A172 (cell line): ENCODE results near the gene USP17L27. TPM values are rescaled to one million over a fixed set of nuclear protein-coding genes. Genes with fewer than 3 reads are reported as not detected.
"Not testable (repeated sequence)": the region's sequence is repeated elsewhere in the genome, so short reads cannot be mapped to it uniquely, and the experiment has no call there.

Source experiments
- DNase-seq: peaks from one replicate; pipeline ENCODE4 v3.0.0-alpha.2; 2015; ENCODE audit warnings: low spot score
- total RNA-seq: library from RNA; depleted of rRNA; stranded (reverse); fragments of >200 nt; shearing (Covaris generic); gene quantifications from 2 replicates; pipeline ENCODE4 v1.2.3, GENCODE V29; 2014; rRNA removed

USP17L27 gene, protein sequence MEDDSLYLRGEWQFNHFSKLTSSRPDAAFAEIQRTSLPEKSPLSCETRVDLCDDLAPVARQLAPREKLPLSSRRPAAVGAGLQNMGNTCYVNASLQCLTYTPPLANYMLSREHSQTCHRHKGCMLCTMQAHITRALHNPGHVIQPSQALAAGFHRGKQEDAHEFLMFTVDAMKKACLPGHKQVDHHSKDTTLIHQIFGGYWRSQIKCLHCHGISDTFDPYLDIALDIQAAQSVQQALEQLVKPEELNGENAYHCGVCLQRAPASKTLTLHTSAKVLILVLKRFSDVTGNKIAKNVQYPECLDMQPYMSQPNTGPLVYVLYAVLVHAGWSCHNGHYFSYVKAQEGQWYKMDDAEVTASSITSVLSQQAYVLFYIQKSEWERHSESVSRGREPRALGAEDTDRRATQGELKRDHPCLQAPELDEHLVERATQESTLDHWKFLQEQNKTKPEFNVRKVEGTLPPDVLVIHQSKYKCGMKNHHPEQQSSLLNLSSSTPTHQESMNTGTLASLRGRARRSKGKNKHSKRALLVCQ
- not detected in 2 replicates for total RNA-seq

DNA sequence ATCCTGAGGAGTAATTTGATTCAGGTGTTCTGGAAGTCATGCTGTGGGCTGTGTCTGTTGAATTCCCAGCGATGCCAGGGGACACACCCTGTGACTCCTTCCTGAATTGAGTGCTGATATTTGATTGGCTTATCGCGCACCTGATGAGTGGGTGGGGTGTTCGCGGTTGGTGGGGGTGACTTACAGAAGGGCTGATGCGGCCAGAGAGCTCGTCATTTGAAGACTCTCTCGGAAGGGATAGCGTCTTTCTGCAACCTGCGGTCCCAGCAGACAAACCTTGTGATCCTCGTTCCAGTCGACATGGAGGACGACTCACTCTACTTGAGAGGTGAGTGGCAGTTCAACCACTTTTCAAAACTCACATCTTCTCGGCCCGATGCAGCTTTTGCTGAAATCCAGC is at the start of gene USP17L27:
Gene USP17L27 (plus strand): TSS at position 301 of the 400 bp plus-strand sequence. CDS start 0 bp downstream, at position 301.
- not testable (repeated sequence) for DNase-seq

DNA sequence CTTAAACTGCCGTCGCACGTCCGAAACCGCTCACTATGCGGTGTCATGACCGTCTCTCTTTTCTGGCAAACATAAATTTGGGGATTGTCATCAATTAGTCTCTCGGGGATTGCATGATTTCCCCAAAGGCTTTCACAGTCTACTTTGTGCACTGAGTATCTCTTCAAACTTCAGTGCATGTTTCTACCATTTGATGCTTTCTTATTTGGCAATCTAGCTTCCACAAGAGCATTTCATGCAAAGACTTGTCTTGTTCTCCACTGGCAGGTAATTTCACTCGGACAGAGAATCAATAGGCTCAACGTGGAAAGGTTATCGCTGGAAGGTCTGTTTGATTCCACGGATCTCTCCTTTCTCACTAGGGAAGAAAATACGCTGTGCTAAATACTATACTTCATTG is 19.8 kb upstream of the USP17L27 start:
- DNase-seq = not testable (repeated sequence)

DNA sequence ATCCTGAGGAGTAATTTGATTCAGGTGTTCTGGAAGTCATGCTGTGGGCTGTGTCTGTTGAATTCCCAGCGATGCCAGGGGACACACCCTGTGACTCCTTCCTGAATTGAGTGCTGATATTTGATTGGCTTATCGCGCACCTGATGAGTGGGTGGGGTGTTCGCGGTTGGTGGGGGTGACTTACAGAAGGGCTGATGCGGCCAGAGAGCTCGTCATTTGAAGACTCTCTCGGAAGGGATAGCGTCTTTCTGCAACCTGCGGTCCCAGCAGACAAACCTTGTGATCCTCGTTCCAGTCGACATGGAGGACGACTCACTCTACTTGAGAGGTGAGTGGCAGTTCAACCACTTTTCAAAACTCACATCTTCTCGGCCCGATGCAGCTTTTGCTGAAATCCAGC is 19.1 kb upstream of the USP17L27 start, which contains the start of gene USP17L24:
Gene USP17L24 (plus strand): TSS at position 301 of the 400 bp plus-strand sequence. CDS start 0 bp downstream, at position 301.
- not testable (repeated sequence) for DNase-seq

DNA sequence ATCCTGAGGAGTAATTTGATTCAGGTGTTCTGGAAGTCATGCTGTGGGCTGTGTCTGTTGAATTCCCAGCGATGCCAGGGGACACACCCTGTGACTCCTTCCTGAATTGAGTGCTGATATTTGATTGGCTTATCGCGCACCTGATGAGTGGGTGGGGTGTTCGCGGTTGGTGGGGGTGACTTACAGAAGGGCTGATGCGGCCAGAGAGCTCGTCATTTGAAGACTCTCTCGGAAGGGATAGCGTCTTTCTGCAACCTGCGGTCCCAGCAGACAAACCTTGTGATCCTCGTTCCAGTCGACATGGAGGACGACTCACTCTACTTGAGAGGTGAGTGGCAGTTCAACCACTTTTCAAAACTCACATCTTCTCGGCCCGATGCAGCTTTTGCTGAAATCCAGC is 14.3 kb upstream of the USP17L27 start, which contains the start of gene USP17L25:
Gene USP17L25 (plus strand): TSS at position 301 of the 400 bp plus-strand sequence. CDS start 0 bp downstream, at position 301.
- not testable (repeated sequence) for DNase-seq

DNA sequence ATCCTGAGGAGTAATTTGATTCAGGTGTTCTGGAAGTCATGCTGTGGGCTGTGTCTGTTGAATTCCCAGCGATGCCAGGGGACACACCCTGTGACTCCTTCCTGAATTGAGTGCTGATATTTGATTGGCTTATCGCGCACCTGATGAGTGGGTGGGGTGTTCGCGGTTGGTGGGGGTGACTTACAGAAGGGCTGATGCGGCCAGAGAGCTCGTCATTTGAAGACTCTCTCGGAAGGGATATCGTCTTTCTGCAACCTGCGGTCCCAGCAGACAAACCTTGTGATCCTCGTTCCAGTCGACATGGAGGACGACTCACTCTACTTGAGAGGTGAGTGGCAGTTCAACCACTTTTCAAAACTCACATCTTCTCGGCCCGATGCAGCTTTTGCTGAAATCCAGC is 9.6 kb upstream of the USP17L27 start, which contains the start of gene USP17L26:
Gene USP17L26 (plus strand): TSS at position 301 of the 400 bp plus-strand sequence. CDS start 0 bp downstream, at position 301.
- not testable (repeated sequence) for DNase-seq

DNA sequence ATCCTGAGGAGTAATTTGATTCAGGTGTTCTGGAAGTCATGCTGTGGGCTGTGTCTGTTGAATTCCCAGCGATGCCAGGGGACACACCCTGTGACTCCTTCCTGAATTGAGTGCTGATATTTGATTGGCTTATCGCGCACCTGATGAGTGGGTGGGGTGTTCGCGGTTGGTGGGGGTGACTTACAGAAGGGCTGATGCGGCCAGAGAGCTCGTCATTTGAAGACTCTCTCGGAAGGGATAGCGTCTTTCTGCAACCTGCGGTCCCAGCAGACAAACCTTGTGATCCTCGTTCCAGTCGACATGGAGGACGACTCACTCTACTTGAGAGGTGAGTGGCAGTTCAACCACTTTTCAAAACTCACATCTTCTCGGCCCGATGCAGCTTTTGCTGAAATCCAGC is 4.8 kb upstream of the USP17L27 start, which contains the start of gene USP17L5:
Gene USP17L5 (plus strand): TSS at position 301 of the 400 bp plus-strand sequence. CDS start 0 bp downstream, at position 301.
- not testable (repeated sequence) for DNase-seq

DNA sequence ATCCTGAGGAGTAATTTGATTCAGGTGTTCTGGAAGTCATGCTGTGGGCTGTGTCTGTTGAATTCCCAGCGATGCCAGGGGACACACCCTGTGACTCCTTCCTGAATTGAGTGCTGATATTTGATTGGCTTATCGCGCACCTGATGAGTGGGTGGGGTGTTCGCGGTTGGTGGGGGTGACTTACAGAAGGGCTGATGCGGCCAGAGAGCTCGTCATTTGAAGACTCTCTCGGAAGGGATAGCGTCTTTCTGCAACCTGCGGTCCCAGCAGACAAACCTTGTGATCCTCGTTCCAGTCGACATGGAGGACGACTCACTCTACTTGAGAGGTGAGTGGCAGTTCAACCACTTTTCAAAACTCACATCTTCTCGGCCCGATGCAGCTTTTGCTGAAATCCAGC is 4.6 kb downstream of the USP17L27 start, which contains the start of gene USP17L28:
Gene USP17L28 (plus strand): TSS at position 301 of the 400 bp plus-strand sequence. CDS start 0 bp downstream, at position 301.
- not testable (repeated sequence) for DNase-seq

DNA sequence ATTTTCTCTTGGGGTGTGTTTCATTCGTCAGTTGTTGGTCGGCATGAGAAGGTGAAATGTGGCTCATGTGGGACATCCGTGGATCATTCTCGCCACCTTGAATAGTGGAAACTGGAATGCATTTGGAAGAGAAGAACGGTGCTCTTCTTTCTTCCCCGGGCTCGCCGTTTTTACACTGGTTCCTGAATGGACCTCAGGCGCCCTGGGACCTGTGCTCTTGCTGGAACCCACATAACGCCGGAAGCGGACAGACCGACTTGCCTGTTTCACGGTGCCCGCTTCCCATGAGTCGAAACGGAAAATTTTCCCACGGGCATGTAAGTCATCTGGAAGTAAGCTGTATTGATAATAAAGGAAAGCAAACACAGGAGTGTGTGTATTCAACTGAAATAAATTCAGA is 6.9 kb downstream of the USP17L27 start:
- not testable (repeated sequence) for DNase-seq

DNA sequence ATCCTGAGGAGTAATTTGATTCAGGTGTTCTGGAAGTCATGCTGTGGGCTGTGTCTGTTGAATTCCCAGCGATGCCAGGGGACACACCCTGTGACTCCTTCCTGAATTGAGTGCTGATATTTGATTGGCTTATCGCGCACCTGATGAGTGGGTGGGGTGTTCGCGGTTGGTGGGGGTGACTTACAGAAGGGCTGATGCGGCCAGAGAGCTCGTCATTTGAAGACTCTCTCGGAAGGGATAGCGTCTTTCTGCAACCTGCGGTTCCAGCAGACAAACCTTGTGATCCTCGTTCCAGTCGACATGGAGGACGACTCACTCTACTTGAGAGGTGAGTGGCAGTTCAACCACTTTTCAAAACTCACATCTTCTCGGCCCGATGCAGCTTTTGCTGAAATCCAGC is 9.4 kb downstream of the USP17L27 start, which contains the start of gene USP17L29:
Gene USP17L29 (plus strand): TSS at position 301 of the 400 bp plus-strand sequence. CDS start 0 bp downstream, at position 301.
- DNase-seq = not testable (repeated sequence)

DNA sequence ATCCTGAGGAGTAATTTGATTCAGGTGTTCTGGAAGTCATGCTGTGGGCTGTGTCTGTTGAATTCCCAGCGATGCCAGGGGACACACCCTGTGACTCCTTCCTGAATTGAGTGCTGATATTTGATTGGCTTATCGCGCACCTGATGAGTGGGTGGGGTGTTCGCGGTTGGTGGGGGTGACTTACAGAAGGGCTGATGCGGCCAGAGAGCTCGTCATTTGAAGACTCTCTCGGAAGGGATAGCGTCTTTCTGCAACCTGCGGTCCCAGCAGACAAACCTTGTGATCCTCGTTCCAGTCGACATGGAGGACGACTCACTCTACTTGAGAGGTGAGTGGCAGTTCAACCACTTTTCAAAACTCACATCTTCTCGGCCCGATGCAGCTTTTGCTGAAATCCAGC is 18.9 kb downstream of the USP17L27 start, which contains the start of gene USP17L30:
Gene USP17L30 (plus strand): TSS at position 301 of the 400 bp plus-strand sequence. CDS start 0 bp downstream, at position 301.
- DNase-seq = not testable (repeated sequence)

DNA sequence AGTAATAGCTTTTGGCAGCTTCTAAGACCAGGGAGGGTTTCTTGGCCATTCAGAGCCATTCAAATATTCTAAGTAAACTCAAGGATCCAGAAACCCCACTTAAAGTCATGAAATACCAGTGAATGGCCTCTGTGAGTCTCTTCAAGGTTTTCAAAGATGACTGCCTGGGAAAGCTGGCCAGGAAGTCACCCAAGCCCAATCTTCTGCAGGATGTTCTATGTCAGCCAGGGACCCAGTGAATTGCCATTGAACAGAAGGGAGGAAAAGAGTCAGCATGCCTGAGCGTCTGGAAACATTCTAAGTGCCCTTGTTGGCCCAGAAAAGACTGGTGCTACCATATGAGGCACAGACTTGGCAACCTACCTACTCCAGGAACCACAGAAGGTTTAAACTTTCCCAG is 35.9 kb downstream of the USP17L27 start:
- not testable (repeated sequence) for DNase-seq

DNA sequence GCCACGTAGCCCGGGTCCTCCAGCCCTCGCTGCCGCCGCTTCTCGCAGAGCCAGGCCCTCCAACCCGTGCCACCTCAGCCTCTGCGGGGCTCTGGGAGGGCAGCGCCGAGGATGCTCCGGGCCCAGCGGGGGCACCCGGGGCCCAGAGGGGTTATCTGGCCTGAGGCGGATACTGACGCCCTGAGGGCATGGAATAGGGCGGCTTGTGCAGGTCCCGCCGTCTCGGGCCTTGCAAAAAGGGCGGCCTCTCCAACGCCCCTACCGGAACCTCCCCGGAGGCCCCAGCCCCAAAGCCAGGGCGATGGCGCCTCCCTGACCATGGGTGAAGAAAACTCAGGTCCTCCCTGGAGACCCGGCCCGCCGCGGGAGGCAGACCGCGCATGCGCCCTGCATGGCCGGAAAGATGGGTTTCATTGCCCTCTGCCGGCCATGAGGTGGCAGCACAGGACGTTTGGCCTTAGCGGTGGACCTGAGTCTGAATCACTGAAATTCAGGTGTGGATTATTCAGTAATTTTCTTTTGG is 37.1 kb downstream of the USP17L27 start:
- not testable (repeated sequence) for DNase-seq

DNA sequence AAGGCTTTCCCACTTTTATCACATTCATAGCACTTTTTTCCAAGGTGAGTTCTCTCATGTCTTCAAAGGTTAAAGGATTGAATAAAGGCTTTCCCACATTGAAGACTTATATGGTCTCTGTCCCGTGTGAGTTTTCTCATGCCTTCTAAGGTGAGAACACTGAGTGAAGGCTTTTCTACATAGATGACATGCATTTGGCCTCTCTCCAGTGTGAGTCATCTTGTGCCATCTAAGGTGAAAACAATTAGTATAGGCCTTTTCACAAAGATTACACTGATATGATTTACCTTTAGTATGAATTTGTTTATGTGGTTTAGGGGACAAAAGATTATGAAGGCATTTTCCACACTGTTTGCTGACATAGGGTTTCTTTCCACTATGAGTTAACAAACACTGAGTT is 40.2 kb downstream of the USP17L27 start:
- no peak for DNase-seq

DNA sequence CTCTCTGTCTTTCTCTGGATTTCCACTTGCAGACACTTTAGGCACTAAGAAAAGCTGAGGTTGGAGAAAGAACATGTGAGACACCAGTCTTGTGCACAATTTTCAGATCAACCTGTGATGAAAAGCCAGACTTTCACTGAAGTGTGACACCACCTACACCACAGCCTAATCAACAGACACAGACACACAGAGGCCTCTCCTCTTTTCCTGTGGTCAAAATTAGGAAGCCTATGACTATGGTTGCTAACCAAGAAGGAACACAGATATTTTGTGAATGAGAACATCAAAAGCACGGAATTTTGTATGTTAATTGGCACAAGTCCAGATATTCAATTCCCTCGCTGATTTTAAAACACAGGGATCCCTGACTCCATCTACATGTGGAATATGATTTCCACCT is 45.1 kb downstream of the USP17L27 start:
- DNase-seq = not testable (repeated sequence)

Other genes starting within 250 kb of the USP17L27 start
- gene FAM90A26, start 173.7 kb upstream of the USP17L27 start, total RNA-seq = not detected in 2 replicates
- not detected in 2 replicates for gene USP17L10, start 133.5 kb upstream of the USP17L27 start, total RNA-seq
- gene USP17L11, start 128.7 kb upstream of the USP17L27 start, total RNA-seq = not detected in 2 replicates
- not detected in 2 replicates for gene USP17L12, start 124.0 kb upstream of the USP17L27 start, total RNA-seq
- not detected in 2 replicates for gene USP17L13, start 119.3 kb upstream of the USP17L27 start, total RNA-seq
- not detected in 2 replicates for gene USP17L15, start 109.8 kb upstream of the USP17L27 start, total RNA-seq
- gene USP17L17, start 100.3 kb upstream of the USP17L27 start, total RNA-seq = not detected in 2 replicates
- gene USP17L18, start 95.5 kb upstream of the USP17L27 start, total RNA-seq = not detected in 2 replicates
- not detected in 2 replicates for gene USP17L19, start 90.8 kb upstream of the USP17L27 start, total RNA-seq
- gene USP17L20, start 86.0 kb upstream of the USP17L27 start, total RNA-seq = not detected in 2 replicates
- not detected in 2 replicates for gene USP17L21, start 81.3 kb upstream of the USP17L27 start, total RNA-seq
- not detected in 2 replicates for gene USP17L22, start 76.5 kb upstream of the USP17L27 start, total RNA-seq
- not detected in 2 replicates for gene USP17L24, start 19.0 kb upstream of the USP17L27 start, total RNA-seq
- not detected in 2 replicates for gene USP17L25, start 14.2 kb upstream of the USP17L27 start, total RNA-seq
- gene USP17L26, start 9.5 kb upstream of the USP17L27 start, total RNA-seq = not detected in 2 replicates
- gene USP17L5, start 4.7 kb upstream of the USP17L27 start, total RNA-seq = not detected in 2 replicates
- gene USP17L28, start 4.7 kb downstream of the USP17L27 start, total RNA-seq = not detected in 2 replicates
- gene USP17L29, start 9.5 kb downstream of the USP17L27 start, total RNA-seq = not detected in 2 replicates
- not detected in 2 replicates for gene USP17L30, start 19.0 kb downstream of the USP17L27 start, total RNA-seq
- gene DEFB131A, start 100.3 kb downstream of the USP17L27 start, total RNA-seq = not detected in 2 replicates